Measurements from ENCODE around the gene SP140L.
"Not testable (repeated sequence)": the region's sequence is repeated elsewhere in the genome, so short reads cannot be mapped to it uniquely, and the experiment has no call there.

Gene SP140L

DNA sequence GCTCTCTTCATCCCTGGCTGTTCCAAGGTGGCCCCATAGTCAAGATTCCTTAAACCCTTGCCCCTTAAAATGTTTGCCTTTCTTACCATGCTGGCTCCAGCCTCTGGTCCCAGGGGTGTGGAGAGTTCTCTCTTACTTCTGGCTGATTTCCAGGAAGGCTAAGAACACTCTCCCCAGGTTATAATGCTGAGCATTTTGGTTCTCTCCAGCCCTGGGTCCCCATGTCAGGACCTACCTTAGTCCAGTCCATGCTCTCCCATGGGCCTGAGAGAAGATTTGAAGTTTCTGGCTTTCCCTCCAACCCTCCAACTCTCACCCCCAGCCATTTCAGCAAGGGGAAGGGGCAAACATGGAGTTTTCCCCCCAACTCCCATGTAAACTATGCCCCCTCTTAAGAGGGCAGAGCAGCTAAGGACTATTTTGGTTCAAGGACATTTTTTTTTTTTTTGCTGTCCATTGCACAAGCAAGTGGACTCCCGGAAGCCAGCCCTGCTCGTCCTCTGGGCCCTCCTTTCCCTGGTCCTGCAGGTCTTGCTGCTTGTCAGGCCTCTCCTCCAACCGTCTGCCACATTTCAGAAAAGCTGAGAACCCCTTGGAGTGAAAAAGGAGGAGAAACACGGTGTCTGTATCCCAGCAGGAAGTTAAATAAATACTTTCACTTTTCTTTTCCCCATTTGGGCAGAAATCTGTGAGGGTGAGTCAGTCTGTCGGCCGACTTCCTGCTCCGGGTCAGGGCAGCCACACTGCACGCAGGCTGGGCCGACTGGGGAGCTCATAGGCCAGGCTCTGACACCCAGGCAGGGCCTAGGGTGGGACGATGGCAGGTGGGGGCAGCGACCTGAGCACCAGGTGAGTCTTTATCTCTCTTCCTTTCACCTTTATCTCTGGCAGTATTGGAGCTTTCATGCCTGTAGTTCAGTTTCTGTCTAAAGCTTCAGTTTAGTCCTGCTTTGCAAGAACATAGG, at the start of gene SP140L:
Gene SP140L (plus strand): TSS at position 741 of the 965 bp plus-strand sequence. CDS start 77 bp downstream, at position 818.
- DNase-seq = no peak

DNA sequence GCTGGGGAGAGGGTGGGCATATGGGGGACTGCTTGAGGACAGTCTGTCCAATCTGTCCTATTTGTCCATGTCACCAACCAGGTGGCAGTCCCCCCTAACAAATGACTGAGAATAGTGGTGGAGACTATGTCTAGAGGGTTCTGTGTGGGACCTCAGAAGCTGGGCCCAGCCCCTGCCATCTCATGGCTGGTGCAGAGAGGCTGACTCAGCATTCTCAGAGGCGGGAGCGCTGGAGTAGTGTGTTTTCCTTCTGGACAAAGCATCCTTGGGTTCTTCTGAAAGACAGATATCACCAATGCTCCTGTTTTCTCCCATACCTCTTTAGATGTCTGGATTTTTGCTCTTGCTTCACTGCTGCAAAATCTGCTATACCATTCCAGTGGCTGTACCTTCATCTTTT, 44.1 kb upstream of the SP140L start:
- DNase-seq = no peak

DNA sequence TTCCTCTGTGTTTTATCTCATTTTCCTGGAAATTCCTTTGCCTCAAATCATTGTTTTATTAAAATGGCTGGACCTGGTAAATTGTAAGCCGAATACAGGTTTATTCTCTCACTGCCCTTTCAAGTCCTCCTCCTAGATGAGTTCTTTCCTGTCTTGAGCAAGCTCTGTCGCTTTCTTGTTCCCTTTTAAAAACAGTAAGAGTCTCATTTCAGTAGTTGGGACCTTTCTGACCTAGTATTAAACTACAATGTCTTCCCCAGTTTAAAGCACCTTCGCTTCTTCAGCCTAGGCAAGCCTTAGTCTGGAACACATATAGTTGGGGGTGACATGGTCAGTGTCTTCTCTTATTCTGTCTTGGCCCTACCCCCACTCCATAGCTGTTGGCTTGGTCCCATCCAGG, 40.9 kb upstream of the SP140L start:
- no peak for DNase-seq

DNA sequence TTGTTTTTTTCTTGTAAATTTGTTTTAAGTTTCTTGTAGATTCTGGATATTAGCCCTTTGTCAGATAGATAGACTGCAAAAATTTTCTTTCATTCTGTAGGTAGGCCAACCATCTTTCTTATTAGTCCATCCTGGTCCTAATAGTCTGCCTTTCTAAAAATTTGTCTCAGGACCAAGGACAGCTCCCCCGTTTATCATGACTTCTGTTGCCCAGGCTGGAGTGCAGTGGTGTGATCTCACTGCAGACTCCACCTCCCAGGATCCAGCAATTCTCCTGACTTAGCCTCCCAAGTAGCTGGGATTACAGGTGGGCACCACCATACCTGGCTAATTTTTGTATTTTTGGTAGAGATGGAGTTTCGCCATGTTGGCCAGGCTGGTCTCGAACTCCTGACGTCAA, 37.7 kb upstream of the SP140L start:
- DNase-seq = not testable (repeated sequence)

DNA sequence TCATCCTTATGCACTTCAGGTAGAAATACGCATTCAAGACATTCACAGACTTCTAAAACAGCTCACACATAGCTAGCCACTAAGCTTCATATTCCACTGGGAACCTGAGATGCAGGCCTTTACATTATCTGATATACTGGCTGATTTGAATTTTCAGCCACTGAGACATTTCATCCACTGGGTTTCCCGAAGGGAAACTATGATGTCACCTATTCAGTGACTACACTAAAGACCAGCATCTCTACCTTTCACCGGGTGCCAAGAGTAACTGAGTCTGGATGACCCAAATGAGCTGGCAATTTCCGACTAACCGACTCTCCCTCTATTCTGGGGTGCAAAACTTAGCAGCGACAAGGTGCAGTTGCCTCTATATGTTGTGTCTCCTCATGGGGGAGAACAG, 31.8 kb upstream of the SP140L start:
- no peak for DNase-seq

DNA sequence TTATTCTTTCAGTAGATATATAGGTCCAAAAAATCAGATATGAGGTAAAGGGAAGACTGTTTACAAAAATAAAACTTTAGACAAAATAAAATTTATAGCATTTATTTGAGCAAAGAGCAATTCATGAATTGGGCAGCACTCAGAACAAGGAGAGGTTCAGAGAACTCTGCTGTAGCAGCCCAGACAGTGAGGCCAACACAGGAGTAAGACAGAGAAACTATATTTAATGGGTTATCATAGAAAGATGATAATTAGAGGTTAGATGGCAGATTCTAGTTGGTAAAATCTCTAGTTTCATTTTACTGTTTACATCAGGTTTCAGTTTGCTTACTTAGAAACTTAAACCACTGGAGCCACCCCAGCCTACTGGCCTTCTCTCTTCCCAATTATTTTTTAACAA, 30.1 kb upstream of the SP140L start:
- no peak for DNase-seq

DNA sequence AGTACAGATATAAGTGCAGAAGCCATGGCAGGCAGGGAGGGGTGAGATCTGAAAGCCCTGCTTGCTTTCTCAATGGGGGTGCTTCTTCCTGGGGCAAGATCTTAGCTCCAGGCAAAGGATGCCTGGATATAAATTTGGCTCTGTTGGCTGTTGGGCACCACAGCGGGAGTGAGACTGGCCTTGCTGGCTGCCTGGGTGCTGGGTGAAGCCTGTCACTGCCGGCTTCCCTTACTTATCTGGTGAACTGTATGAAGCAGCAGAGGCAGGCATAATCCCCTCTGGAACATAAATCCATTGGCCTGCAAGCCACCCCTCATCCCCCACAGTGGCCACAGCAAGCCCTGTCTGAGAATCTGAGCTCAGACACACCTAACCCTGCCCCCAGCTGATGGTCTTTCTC, 27.4 kb upstream of the SP140L start:
- no peak for DNase-seq

DNA sequence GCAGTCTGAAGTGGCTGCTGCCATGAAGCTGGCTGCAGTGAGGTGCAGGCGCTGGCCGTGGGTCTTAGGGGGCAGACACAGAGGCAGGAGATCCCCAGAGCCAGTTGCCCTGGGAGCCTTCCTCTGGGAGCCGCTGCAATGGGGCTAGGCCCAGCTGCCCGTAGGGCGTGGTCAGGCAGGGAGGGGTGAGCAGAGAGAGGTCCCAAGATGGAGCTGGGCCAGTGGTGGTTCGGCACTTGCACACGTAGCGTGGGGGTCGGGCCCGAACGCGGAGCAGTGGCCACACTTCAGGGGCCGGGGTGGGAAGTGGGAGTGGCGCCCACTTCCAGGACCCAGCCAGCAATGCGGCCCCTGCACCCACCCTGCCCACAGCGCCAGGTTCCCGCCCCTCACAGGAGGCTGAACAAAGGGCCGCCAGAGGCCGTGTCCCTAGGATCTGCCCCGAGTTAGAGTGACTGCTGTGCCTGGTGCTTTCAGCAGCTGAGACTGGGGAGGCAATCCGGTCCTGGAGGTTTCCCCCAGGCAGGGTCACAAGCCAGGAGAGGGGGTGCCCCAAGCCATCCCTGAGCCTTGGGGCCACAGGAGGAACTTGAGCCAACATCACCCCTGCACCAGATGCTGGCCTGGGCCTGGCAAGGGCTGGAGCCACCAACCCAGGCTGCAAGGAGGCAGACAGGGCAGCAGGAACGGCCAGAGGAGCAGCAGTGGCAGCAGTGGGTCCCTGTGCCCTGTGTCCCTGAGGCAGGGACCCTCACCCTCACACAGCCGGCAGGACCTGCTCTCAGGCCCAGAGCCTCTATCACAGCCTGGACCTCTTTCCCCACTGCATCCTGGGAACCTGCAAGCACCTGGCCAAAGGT, 21.3 kb upstream of the SP140L start:
- DNase-seq = no peak

DNA sequence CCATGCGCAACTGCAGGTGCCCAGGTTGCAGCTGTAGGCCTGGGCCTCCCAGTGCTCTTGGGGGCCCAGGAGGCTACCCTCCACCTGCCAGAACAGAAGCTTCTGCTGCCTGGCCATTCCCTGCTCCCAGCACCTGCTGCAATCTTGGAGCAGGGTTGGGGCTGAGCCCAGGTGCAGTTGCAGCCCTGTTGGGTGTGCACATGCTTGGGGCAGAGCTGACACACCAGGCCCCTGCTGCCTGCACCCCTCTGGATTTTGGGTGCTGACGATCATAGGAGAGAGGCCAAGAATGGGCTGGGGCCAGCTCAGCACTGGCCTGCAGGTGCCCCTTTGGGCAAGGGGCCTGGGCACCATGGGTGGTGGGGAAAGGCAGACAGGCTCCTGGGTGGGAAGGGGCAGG, 20.5 kb upstream of the SP140L start:
- no peak for DNase-seq

DNA sequence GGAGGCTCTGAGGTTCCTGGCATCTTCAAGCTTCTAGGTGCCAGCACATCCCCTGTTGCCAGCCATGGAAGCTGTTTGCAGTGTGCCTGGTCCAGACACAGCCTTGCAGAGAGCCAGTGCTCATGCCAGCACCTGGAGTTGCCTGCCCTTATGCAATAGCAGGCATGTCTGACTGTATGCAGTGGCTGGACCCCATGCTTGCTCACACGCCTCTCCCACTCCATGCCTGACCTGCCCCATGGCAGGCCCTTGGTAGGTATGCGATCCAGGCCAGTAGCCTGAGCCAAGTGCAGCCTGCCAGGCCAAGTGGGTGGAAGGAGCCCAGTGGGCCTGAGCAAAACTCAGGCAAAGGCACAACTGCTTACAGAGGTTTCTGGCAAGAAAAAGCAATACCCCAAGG, 19.5 kb upstream of the SP140L start:
- no peak for DNase-seq

DNA sequence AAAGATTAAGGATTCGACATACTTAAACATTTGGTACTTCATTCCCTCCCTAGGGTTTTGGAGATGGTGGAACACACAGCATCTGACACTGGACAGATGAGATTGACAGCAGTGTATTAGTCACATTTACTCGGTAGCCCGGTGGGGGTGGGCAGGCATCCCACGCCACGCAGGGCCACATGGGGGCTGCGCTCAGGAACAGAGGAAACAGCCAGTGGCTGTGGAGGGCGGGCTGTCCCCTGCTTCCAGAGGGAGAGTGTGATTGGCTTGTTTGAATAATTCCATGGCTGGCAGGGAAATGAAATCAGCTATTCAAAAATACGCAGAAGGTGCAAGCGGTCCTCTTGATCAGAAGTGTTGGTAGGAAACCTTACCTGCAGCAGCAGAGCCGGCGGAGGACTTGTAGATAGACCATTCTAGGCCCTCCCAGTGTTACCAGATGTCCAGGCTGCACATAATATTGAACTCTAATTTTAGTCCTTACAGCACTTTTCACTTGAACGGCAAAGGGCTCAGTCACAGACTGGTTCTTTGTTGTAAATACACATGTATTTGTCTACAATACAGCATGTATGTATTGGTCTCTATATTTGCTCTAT, 18.5 kb upstream of the SP140L start:
- DNase-seq = no peak

DNA sequence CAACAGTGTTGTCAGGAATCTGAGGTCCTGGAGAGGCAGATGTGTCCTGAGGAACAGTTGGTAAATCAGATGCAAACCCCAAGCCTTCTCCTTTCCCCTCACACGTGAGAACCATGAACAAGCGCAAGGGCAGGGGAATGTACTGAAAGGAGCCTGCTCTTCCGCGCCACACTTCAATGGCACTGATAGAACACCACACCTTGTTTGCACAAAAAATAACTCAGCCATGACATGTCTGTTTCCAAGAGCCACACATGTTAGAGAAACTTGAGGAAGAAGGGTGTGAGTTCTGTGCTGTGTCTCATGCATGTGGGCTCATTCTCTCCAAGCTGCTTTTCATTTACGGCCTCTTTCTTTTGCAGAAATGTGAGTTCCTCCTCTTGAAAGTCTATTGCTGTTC, 16.2 kb upstream of the SP140L start:
- DNase-seq = not testable (repeated sequence)

DNA sequence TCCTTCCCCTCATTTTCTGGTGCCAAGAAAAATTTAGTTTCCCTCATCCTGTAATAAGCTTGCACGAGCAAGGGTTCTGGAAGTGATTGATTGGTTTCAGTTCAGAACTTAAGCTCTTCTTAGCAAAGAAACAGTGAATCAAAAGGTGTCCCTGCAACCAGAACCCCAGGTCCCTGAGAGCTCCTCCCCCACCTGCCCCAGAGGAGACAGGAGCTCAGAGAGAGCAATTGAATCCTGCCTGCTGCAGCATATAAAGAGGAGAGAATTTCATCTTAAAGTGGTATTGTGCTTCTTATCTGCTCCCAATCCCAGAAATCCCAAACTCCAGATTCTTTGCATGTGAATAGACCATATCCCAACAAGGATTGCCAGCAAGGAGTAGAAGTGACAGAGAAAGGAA, 15.4 kb upstream of the SP140L start:
- not testable (repeated sequence) for DNase-seq

DNA sequence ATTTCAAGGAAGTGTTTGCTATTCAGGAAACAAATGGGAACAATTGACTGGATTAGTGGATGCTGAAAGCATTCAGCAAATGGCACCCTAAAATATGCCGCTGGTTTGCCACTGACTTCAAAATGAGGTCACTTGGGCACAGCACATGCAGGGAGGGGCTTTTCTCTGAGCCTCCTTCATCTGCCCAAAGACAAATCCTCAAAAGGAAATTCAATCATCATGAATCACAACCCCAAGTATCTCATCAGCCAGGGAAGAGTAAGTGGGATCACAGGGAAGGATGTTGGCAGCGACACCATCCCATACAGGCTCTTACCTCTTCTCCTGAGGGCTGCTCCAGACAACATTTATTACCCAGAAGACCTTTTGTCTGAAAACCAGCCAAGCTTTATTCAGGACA, 14.4 kb upstream of the SP140L start:
- no peak for DNase-seq

DNA sequence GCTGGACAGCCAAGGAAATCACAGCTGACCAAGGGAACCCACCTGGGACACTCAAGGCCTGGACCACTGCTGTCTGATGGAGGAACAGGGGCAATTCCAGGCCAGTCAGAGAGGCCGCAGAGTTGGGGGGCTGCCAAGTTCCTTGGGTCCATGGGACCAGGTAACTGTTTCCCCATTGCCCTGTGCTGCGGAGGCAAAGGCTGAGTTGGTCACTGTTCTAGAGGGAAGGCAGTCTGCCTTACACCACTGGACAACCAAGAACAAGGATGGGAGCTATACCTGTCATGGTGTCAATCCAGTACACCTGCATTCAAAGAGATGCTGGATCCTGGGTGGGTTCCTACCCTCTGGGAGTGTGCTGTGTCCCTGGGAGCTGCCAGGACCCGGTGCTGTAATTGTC, 9.6 kb upstream of the SP140L start:
- DNase-seq = no peak

DNA sequence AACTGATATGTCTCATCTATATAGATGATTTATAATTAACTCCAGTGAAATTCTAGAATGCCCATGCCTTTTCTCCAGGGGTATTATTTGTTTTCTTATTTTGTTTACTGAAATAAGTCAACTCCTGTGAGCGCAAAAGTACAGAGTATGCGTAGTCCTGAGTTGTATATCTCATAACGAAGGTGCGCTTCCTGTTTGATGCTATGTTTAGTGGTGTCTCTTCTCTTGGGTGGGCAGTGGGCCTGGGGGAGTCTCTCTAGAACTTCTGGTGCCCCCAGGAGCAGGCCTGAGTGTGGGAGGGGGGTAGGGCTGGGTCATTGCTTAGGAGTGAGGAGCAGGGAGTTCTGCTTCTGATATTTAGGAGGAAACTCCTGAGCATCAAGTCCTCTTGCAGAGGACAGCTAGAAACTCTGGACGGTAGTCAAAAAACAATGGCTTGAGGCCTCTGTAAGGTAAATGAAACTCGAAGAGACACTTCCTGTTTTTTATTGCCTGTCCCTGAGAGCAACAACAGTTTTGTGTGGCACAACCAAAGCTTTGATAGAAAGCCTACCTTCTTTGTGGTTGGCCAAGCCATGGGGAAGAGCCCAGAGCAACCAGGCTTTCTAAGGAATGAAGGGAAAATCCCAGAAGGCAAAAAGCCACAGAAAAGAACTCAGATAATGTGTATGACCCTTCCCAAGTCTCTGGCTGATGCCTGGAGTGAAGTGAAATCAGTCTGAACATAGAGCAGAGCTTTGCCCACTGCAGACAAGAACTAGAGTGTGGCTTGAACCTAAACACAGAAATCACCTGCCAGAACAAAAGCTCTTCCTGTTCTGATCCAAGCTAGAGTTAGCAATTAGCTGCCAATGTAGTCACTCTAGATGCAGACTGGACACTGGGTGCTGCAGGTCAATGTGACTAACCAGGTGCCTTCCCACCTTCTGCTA, 8.5 kb upstream of the SP140L start:
- DNase-seq = no peak

DNA sequence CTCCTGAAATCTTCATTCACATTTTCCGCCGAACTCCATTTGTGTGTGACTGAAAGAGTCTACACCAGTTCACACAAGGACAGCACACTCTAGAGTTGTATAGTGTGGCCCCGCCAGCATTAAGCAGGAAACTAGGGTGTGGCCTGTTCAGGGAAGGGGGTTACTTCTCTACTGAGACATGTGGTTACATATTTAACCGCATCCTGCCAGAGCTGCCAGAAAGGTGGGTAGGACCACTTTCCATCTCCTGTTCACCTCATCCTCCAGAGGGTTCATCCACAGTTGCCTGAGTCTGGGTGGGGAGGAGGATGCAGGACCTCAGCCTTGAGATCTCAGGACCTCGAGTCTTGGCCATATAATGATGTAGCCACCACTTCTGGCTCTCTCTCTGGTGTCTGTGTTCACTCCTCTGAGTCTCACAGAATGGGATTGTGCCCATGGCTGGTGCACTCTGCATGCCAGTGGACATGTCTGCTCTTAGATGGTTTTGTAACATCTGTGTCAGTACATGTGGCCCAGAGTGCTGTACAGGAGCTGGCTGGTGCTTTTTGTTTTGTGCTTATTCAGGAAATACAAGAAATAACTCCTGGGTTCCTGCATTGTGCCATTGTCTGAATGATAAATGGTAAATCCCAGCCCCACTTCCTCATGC, 7.7 kb upstream of the SP140L start:
- no peak for DNase-seq

DNA sequence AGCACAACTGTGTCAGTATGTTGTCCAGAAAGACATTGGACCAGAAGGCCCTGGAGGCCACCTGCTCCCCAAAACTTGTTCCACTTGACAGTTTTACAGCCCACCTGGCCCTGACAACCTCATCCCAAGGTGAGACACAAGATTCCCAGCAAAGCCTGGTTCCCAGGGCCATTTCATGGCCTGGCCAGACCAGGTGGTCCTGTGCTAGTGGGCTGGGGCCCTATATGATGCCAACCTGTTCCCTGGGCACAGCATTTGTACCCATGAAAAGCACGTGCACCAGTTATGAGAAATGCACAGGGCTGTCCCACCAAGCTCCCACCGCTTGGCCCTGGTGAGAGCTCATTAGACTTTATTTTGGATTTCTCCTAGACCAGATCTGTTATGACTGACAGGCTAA, 6.0 kb upstream of the SP140L start:
- DNase-seq = no peak

DNA sequence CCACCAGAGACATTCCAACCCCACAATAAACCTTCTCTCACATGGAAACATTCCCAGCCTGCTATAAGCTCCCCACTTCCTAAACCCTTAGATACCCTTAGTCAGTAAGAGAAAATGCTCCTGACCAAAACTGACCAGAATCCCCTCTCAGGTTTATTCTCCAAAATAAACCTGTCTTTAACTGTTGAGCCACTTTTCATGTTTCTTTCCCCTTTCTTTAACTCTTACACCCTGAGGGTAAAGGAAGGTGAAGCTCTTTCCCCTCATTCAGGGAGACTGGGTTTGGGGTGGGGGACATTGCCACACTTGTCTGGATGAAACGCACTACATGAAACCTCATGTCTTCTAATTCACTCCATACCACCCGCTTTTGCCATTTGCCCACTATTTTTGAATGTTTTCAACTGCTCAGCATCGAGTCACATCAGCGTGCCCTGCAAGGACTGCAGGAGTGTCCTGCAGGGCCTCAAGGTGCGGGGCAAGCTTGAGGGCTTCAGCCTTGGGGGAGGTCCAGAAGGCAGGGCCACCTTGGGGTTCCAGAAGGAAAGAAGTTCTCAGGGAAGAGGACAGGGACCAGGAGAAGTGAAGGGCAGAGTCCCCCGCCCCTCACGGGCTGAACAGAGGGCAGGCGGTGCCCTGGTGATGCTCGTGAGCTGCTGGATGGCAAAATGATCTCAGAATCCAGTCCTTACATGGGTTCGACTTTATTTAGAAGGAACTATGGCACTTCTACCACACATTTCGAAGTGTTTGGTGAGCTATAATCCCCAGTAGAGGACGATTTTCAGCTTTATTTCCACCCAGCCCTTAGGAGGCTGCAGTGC, 4.2 kb upstream of the SP140L start:
- DNase-seq = no peak

DNA sequence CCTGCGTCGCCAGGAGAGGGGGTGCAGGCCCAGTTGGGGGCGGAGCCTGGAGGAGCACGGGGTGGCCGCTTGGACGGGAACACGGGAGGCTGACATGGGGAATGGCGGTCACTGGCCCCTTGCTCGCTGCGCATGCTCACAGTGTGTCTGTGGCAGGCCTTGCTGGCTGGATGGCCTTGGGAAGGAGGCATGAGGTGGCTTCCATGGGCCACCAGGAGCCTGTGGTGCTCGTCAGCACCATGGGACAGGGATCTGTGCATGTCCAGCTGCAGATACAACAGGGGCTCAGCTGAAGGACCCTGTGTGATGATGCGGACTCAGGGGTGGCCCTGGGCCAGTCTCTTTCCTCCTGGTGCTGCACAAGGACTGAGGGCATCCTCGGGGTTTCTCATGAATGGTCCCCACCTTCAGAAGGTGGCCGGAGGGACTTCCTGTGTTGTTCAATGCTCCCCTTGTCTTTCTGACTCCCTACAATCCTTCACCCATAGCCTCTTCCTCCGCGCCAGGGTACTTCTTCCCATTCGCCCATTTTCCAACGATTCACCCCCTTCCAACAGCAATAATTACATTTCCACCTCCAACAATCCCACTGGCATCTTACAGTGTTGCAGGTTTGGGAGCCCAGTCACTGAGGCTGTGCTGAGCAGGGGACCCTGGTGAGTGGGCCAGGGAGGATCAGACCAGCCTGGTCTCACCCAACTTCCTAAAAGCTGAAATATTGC, 3.4 kb upstream of the SP140L start:
- peak; percentile 37 for DNase-seq

Data from NCI-H82 (cell line).